Sigmoid colon (tissue), 4 donors: ENCODE results near the gene LHX3.

Experiments used
- CTCF ChIP-seq, 4 experiments: fragments of 450-650 bp in 3 of 4; fragments of 200-600 bp in 1 of 4; IDR thresholded peaks; one replicate each; pipeline ENCODE4 v1.5.1; 2016 to 2019; ENCODE audit warnings: antibody characterized with exemption in 4 of 4, mild to moderate bottlenecking in 3 of 4, moderate library complexity in 2 of 4
- EP300 ChIP-seq, 4 donors: sonication (generic); formaldehyde crosslinking; IDR thresholded peaks; one replicate each; pipeline ENCODE4 v1.6.1; 2017; ENCODE audit warnings: antibody characterized with exemption in 4 of 4
- POLR2A ChIP-seq, 2 donors: fragments of 450-650 bp; IDR thresholded peaks; one replicate each; pipeline ENCODE4 v1.6.1; 2016; ENCODE audit warnings: antibody characterized with exemption in 2 of 2, mild to moderate bottlenecking in 2 of 2, moderate library complexity in 2 of 2

- TF ChIP-seq CTCF (IDR thresholded peaks at IDR 0.05) (no peak), POLR2A (IDR thresholded peaks at IDR 0.05) (no peak), EP300 (IDR thresholded peaks at IDR 0.05) (no peak)
Observed at GRCh38 chr9:136226680-136227407, 21.9 kb upstream of the LHX3 start.
